HG03135 (cell line): ENCODE measurements around the gene ATP6V0D1.

Experiments
- ATAC-seq: cut with Tn5 transposase; IDR thresholded peaks from one replicate; pipeline ENCODE4 v1.9.1; 2021; ENCODE audit warnings: mild to moderate bottlenecking, moderate library complexity; ENCODE audit not compliant: unreplicated experiment

Gene ATP6V0D1

DNA sequence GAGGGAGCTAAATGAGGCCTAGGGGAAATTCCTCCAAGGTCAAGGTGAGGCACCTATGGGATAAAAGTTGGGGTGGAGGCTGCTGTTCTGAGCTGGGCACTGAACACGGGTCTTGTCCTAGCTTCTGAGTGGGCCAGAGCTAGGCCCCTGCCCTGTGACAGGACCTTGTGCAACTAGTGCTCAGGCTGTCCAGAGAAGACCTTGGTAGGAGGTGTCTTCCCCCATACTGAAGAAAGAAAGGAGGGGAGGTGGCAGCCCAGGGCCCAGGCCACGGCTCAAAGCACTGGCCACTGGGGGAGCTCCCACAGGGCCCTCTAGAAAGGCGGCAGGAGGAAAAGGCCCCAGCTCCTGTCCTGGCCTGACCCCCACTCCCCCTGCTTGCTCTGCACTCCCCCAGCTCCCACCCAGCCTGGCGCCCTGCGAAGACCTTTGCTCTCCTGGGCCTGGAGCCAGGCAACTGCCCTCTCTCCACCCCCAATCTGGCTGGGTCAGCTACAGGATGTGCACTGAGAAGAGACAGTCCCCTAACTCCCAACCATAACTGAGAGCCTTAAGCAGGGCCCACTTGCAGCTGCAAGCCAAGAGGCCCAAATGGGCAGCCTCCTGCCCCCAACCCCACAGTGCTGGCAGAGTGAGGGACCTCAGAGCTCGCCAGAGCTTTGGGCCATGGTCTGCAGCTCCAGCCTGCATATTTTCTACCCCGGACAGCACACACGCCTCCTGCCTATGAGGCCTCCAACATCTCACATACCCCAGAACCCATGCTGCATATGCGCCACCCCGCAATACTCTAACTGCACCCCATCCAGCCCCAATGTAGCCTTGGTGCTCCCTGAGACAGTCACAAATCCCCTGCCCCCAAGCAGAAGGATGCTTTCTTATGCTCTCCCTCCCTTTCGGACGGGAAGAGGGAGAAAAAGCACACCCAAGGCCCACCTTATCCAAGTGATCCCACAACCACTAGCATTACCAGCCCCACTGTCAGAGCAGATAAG lies 34.7 kb downstream of the ATP6V0D1 start:
- ATAC-seq, result no peak

DNA sequence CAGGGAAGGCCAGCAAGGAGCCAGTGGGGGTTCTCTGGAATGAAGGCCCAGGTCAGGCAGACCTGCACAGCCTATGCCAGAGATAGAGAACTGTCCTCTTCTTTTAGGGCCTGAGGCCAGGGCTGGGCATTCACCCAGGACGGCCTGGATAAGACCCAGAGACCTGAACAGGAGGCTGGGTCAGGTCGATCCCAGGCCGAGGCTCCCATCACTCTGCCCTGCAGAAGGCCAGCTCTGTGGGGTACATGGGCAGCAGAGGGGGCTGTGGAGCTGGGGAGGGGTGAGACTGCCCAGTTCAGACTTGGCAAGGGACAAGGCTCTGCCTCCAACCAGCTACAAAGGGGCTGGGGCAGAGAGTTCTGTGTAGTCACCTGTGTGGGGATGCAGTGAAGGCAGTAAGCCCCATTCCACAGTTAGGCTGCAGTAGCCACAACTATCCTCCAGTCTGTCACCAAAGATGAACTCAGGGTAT lies 35.5 kb downstream of the ATP6V0D1 start:
- no peak for ATAC-seq

GRCh38 chr16:67445126-67445426 lies 35.9 kb downstream of the ATP6V0D1 start:
- no peak for ATAC-seq

GRCh38 chr16:67444259-67445125 lies 36.5 kb downstream of the ATP6V0D1 start:
- no peak for ATAC-seq

DNA sequence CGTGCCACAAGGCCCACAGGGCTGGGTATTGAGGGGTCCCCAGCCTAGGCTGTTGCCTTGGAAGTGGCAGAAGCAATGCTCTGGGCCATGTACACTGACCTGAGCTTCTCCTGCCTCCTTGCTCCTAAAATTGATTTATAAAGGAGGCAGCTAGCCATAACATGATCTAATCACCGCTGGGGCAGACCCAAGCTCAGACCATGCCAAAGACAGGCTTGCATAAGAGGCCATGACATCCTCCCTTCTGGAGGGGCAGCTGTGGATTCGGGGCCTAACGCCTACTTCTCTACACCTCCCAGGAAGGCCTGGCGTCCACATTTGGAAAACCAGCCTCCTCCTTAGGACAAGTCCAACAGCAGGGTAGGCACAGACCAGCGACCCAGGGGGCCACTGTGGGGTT lies 37.7 kb downstream of the ATP6V0D1 start:
- ATAC-seq, result no peak

DNA sequence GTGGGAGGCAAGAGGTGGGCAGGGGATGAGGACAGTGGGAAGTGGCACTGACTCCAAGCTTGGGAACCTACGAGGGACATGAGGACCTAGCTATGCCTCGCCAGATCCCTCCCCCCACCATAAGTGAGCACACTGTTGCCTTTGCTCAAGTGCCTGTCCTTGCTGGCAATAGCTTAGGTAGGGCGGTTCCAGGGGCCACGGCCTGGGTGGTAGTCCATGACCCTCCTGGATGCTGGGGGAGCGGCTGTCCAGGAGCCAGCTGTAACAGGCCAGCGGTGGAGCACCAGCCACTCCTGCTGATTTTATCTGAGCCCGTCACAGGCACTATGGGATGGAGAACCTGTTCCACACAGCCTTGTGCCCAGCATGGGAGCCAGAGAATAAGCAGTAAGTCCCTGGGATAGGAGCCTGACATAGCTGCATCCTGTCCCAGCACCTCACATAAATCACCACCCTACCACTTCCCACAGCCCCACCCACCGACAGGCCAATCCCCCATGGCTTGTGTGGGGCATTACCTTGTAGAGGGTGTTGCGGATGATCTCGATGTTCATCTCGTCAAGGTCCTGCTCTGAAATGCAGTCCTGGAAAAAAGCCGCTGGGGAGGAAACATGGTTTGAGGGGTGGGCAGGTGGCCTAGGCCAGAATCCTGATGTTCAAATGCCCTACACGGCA lies 38.2 kb downstream of the ATP6V0D1 start:
- no peak for ATAC-seq

GRCh38 chr16:67441907-67442306 lies 39.0 kb downstream of the ATP6V0D1 start:
- no peak for ATAC-seq

GRCh38 chr16:67441271-67441753 lies 39.6 kb downstream of the ATP6V0D1 start:
- ATAC-seq, result no peak

GRCh38 chr16:67438824-67439393 lies 42.0 kb downstream of the ATP6V0D1 start:
- ATAC-seq, result no peak

- no peak for ATAC-seq
These were observed 42.7 kb downstream of the ATP6V0D1 start for GRCh38 chr16:67438098-67438791.

GRCh38 chr16:67437513-67437912 lies 43.4 kb downstream of the ATP6V0D1 start:
- no peak for ATAC-seq

- no peak for ATAC-seq
These were observed 44.2 kb downstream of the ATP6V0D1 start for GRCh38 chr16:67436640-67437193.

GRCh38 chr16:67435758-67436164 lies 45.2 kb downstream of the ATP6V0D1 start:
- ATAC-seq, result no peak

DNA sequence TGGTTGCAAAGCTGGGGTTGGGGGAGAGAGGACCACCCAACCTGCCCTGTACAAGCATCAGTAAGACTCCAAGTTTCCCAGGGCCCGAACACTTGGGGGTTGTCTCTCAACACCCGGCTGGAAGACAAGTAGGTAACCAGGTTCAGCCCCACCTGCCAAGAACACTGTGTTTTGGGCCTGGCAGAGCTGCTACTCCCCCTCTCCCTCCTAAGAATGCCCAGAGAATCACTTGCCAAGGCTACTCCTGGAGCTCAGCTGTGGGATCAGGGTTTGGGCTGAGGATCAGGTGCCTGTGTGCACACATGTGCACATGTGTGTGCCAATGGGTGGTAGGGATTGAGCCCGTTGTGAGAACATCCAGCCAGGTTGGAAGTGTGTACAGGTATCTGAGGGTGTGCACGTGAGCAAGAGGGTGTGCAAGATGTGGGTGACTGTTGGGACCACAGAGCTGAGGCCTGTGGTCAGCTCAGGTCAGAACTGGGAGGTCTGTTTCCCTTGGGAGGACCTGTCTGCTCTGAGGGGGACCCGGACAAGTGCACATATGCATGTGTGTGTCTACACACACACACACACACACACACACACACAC lies 47.7 kb downstream of the ATP6V0D1 start:
- no peak for ATAC-seq

- no peak for ATAC-seq
These were observed 48.5 kb downstream of the ATP6V0D1 start for GRCh38 chr16:67432506-67432890.

- ATAC-seq, result no peak
These were observed 49.0 kb downstream of the ATP6V0D1 start for GRCh38 chr16:67431775-67432505.

DNA sequence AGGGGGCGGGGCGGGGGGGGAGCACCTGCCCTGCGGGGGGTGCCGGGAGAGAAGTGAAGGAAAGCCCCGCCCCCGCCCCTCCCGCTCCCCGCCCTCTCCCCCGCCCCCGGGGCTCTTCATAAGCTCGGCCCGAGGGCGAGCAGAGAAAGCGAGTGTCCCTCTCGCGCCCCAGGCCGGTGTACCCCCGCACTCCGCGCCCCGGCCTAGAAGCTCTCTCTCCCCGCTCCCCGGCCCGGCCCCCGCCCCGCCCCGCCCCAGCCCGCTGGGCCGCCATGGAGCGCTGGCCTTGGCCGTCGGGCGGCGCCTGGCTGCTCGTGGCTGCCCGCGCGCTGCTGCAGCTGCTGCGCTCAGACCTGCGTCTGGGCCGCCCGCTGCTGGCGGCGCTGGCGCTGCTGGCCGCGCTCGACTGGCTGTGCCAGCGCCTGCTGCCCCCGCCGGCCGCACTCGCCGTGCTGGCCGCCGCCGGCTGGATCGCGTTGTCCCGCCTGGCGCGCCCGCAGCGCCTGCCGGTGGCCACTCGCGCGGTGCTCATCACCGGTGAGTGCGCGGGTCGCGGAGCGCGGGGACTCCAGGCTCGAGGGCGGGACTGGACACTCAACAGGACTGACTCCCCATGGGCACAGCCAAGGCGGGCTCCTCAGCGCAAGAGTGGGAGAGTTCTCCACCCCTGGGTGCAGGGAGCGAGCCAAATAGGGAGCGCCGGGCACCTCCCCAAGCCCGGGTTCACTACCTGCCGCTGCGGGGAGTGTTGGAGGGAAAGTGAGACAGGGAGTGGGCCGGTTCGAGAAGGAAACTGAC lies 49.8 kb downstream of the ATP6V0D1 start, which contains the start of gene HSD11B2:
HSD11B2 (plus strand) TSS at position 145 of the 798 bp plus-strand sequence; CDS start at position 273, 128 bp downstream.
- ATAC-seq, result no peak

- ATAC-seq, result no peak
These were observed 50.4 kb downstream of the ATP6V0D1 start for GRCh38 chr16:67430504-67430976.
